ENCODE data around the gene MTAP. TPM values are rescaled to one million over a fixed set of nuclear protein-coding genes. Genes with fewer than 3 reads are reported as not detected.
A peak's percentile ranks its signal among the peaks of the same experiment; 100 is the strongest.

The MTAP gene
- polyA plus RNA-seq, 1 donor (not counting 4 experiments of a cell fraction or from before 2014, with no cell fraction given) = 48.7 TPM

DNA sequence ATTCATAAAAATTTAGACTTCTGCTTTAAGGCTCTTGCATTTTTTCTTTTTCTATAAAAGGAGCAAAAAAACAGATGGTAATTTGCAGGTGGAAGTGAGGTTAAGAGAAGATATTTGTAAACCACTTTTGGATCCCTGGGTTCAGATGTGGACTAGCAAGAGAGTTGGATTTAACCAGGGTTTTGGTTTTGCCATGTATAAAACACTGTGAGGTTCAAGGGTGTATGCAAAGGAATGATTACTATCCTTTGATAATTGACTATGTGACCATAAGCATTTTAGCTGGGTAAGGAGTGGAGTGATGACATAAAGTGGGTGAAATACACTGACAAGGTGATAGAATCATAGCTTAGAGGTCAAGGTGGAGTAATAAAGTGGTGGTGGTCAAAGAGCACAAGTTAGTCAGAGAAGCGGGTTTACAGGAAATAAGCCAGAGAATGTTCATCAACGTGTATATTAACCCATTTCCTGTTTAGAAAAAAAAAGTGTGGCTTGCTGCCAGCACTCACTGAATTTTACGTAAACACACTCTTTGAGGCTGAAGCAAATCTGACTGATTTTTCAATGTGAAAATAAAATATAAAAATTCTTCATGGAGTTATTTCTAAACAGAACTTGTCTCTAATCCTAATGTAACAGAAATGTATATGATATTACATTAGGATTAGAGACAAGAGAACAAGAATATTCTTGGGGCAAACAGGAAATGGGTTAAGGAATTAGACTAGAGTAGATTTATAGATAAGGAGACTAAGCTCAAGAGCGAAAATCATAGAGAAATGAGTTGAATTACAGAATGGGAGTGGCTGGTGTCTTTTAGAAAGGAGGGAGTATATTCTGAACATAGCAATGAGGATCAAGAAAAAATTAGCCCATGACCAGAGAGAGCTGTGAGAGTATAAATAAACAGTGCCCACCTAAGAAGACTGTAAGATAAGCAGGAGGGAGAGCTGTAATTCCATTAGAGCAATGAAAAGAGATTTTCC lies 117.2 kb downstream of the MTAP start:
- peak overlapping the region; percentile 15 for H3K27ac ChIP-seq (ENCODE audit: control insufficient read depth, insufficient read depth, low read length)
- DNase-seq (ENCODE audit: low read depth, low spot score) (no peak), FAIRE-seq (peak; percentile 88)
- H3K9me1 ChIP-seq (ENCODE audit: control insufficient read depth, extremely low read depth, insufficient read depth, low read length) = no peaks in the 10 kb centered on the region
- H3K79me2 ChIP-seq (ENCODE audit: control insufficient read depth, insufficient read depth, low read length) = no peaks in the 10 kb centered on the region
- TF ChIP-seq, protein P1, sequence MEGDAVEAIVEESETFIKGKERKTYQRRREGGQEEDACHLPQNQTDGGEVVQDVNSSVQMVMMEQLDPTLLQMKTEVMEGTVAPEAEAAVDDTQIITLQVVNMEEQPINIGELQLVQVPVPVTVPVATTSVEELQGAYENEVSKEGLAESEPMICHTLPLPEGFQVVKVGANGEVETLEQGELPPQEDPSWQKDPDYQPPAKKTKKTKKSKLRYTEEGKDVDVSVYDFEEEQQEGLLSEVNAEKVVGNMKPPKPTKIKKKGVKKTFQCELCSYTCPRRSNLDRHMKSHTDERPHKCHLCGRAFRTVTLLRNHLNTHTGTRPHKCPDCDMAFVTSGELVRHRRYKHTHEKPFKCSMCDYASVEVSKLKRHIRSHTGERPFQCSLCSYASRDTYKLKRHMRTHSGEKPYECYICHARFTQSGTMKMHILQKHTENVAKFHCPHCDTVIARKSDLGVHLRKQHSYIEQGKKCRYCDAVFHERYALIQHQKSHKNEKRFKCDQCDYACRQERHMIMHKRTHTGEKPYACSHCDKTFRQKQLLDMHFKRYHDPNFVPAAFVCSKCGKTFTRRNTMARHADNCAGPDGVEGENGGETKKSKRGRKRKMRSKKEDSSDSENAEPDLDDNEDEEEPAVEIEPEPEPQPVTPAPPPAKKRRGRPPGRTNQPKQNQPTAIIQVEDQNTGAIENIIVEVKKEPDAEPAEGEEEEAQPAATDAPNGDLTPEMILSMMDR (optimal IDR thresholded peaks at IDR 0.05 in 1 of 3, IDR thresholded peaks at IDR 0.05 in 1 of 3, conservative IDR thresholded peaks at IDR 0.05 in 1 of 3; ENCODE audit: extremely low read depth in 1 of 3, insufficient read depth in 2 of 3, low read length in 3 of 3) = no peak
- no peak for TF ChIP-seq EZH2 (IDR thresholded peaks at IDR 0.05; ENCODE audit: low read length)
- H3K9ac ChIP-seq (ENCODE audit: control insufficient read depth, extremely low read depth, insufficient read depth, low read length) = no peak overlapping the region
- H3K36me3 ChIP-seq (ENCODE audit: control insufficient read depth in 2 of 2, extremely low read depth in 1 of 2, insufficient read depth in 2 of 2, low read length in 2 of 2) = no peaks in the 10 kb centered on the region
- no peaks in the 10 kb centered on the region for H4K20me1 ChIP-seq (ENCODE audit: control insufficient read depth, extremely low read depth, insufficient read depth, low read length)
- no peaks in the 10 kb centered on the region for H3K9me3 ChIP-seq (ENCODE audit: control insufficient read depth, low read depth, low read length)
- peak overlapping the region; percentile 19 for H3K4me2 ChIP-seq (ENCODE audit: control insufficient read depth, extremely low read depth, insufficient read depth, low read depth, low read length)
- H3K4me1 ChIP-seq (ENCODE audit: control insufficient read depth, extremely low read depth, insufficient read depth, low read length) = peaks cover 13% of the 10 kb centered on the region
- no peaks in the 10 kb centered on the region for H3K27me3 ChIP-seq (ENCODE audit: control insufficient read depth, extremely low read depth, insufficient read depth, low read length)
- H3K4me3 ChIP-seq (ENCODE audit: control insufficient read depth in 2 of 3, extremely low read depth in 1 of 3, insufficient read depth in 2 of 3, low read depth in 1 of 3, low read length in 3 of 3) = peak overlapping the region in 1 of 3 experiments; percentile 11
- dilution Hi-C loops (cut with MboI; ENCODE audit: extremely low pct_ligation_motif_present, low sequenced_read_pairs) = no loop called here
- peak overlapping the region; percentile 28 for H2AFZ ChIP-seq (ENCODE audit: control insufficient read depth, low read length)

DNA sequence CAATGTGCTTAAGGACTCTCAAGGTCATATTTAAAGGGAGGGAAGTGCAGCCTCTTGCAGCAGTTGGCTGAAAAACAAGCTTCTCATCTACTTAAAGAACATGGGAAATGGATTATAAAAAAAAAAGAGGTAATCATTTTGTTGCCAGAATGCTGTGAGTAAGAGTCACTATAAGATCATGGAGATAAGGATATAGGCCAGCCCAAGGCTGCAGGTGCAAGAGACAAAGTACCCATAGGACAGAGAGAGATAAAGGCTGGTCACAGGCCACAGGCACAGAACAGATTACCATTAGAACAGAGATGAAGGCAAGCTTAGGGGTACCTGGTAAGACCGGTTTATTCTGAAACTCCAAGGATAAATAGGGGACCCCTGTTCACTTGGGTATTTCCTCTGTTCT lies 121.3 kb downstream of the MTAP start:
- dilution Hi-C loops (cut with MboI; ENCODE audit: extremely low pct_ligation_motif_present, low sequenced_read_pairs) = no loop called here
- no peak for DNase-seq (ENCODE audit: low read depth, low spot score)
- Histone ChIP-seq H3K9ac (ENCODE audit: control insufficient read depth, extremely low read depth, insufficient read depth, low read length) (no peak overlapping the region), H2AFZ (ENCODE audit: control insufficient read depth, low read length) (no peak overlapping the region), H3K9me1 (ENCODE audit: control insufficient read depth, extremely low read depth, insufficient read depth, low read length) (no peaks in the 10 kb centered on the region), H3K27me3 (ENCODE audit: control insufficient read depth, extremely low read depth, insufficient read depth, low read length) (no peaks in the 10 kb centered on the region), H3K9me3 (ENCODE audit: control insufficient read depth, low read depth, low read length) (no peaks in the 10 kb centered on the region), H3K4me1 (ENCODE audit: control insufficient read depth, extremely low read depth, insufficient read depth, low read length) (peaks cover 13% of the 10 kb centered on the region), H3K27ac (ENCODE audit: control insufficient read depth, insufficient read depth, low read length) (no peak overlapping the region), H3K79me2 (ENCODE audit: control insufficient read depth, insufficient read depth, low read length) (no peaks in the 10 kb centered on the region), H3K4me3 (ENCODE audit: control insufficient read depth in 2 of 3, extremely low read depth in 1 of 3, insufficient read depth in 2 of 3, low read depth in 1 of 3, low read length in 3 of 3) (no peak overlapping the region), H3K36me3 (ENCODE audit: control insufficient read depth in 2 of 2, extremely low read depth in 1 of 2, insufficient read depth in 2 of 2, low read length in 2 of 2) (no peaks in the 10 kb centered on the region), H3K4me2 (ENCODE audit: control insufficient read depth, extremely low read depth, insufficient read depth, low read depth, low read length) (no peak overlapping the region), H4K20me1 (ENCODE audit: control insufficient read depth, extremely low read depth, insufficient read depth, low read length) (no peaks in the 10 kb centered on the region)
- TF ChIP-seq, protein P1 (optimal IDR thresholded peaks at IDR 0.05 in 1 of 3, IDR thresholded peaks at IDR 0.05 in 1 of 3, conservative IDR thresholded peaks at IDR 0.05 in 1 of 3; ENCODE audit: extremely low read depth in 1 of 3, insufficient read depth in 2 of 3, low read length in 3 of 3) = no peak
- TF ChIP-seq EZH2 (IDR thresholded peaks at IDR 0.05; ENCODE audit: low read length) = no peak
- FAIRE-seq = no peak
